Measurements from ENCODE around the gene MYO1F.

- no peak for TF ChIP-seq CTCF (IDR thresholded peaks at IDR 0.05)
- TF ChIP-seq POLR2A (IDR thresholded peaks at IDR 0.05): no peak
These were observed 37.2 kb upstream of the MYO1F start for GRCh38 chr19:8614455-8614854.

All from transverse colon (tissue), 3 donors.